Breast epithelium (tissue), 3 donors: ENCODE results near the gene MAP2K5.

ENCODE experiments used
- POLR2A ChIP-seq: fragments of 450-650 bp; IDR thresholded peaks from one replicate; pipeline ENCODE4 v1.6.1; 2016; ENCODE audit warnings: antibody characterized with exemption, mild to moderate bottlenecking, moderate library complexity
- POLR2AphosphoS5 ChIP-seq, 3 donors: sonication (generic); formaldehyde crosslinking; IDR thresholded peaks; one replicate each; pipeline ENCODE4 v1.6.1; 2017; ENCODE audit warnings: antibody characterized with exemption in 3 of 3
- TF ChIP-seq, protein P1 (sequence below), 3 donors: fragments of 450-650 bp; IDR thresholded peaks; one replicate each; pipeline ENCODE4 v1.5.1; 2016 to 2017; ENCODE audit warnings: antibody characterized with exemption in 3 of 3, mild to moderate bottlenecking in 3 of 3, moderate library complexity in 3 of 3

DNA sequence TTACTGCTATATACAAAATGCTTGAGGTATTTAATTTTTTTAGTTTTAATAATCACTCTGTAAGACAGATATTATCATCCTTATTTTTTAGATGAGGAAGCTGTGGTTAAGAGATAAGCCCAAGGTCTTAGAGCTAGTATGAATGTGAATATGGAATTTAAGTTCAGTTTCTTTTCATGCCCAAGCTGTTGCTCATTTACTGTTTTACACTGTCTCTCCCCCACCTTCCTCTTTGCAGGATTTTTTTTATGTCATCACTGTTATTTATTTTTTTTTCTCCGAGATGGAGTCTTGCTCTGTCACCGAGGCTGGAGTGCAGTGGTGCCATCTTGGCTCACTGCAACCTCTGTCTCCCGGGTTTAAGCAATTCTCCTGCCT is 22.5 kb downstream of the MAP2K5 start:
- TF ChIP-seq POLR2A (no peak), POLR2AphosphoS5 (IDR thresholded peaks at IDR 0.05) (no peak)
- TF ChIP-seq, protein P1, sequence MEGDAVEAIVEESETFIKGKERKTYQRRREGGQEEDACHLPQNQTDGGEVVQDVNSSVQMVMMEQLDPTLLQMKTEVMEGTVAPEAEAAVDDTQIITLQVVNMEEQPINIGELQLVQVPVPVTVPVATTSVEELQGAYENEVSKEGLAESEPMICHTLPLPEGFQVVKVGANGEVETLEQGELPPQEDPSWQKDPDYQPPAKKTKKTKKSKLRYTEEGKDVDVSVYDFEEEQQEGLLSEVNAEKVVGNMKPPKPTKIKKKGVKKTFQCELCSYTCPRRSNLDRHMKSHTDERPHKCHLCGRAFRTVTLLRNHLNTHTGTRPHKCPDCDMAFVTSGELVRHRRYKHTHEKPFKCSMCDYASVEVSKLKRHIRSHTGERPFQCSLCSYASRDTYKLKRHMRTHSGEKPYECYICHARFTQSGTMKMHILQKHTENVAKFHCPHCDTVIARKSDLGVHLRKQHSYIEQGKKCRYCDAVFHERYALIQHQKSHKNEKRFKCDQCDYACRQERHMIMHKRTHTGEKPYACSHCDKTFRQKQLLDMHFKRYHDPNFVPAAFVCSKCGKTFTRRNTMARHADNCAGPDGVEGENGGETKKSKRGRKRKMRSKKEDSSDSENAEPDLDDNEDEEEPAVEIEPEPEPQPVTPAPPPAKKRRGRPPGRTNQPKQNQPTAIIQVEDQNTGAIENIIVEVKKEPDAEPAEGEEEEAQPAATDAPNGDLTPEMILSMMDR (IDR thresholded peaks at IDR 0.05): no peak
